ENCODE measurements around the gene MGMT. TPM values are rescaled to one million over a fixed set of nuclear protein-coding genes. Genes with fewer than 3 reads are reported as not detected.

The MGMT gene
- total and polyA plus RNA-seq, 4 experiments from 2014 or later = 18.5 to 31.3 (median 24.4) TPM

DNA sequence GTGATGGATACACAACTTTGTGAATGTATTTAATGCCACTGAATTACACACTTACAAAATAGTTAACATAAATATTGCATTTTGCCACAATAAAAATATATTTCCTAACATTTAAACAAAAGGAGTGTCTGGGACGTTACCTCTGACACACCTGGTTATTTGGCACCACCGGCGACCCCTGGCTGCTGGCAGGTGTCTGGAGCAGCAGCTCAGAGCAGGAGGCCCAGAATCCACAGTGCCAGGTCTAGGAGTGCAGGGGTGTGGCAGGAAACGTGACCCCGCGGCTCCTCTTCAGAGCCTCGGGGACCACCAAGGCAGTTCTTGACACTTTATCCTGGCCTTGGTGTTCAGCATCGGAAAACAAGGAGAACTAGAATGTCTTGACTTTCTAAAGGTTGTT, 46.3 kb downstream of the MGMT start:
- Histone ChIP-seq H3K27ac (ENCODE audit: low read depth, low read length) (no peak overlapping the region), H3K9me3 (ENCODE audit: control insufficient read depth in 1 of 2, low read length in 2 of 2) (no peaks in the 10 kb centered on the region), H3K4me1 (ENCODE audit: insufficient read depth, low read length) (no peaks in the 10 kb centered on the region), H3K36me3 (ENCODE audit: insufficient read depth, low read length) (no peaks in the 10 kb centered on the region), H3K27me3 (ENCODE audit: insufficient read depth, low read length) (no peaks in the 10 kb centered on the region), H3K4me3 (ENCODE audit: low read length in 2 of 2) (no peak overlapping the region)
- H3K27me3 Mint-ChIP-seq = no peaks in the 10 kb centered on the region
- POLR2A ChIA-PET (ENCODE audit: partially characterized antibody) = no interaction called here
- no peak for DNase-seq
- no peak overlapping the region for H3K27ac Mint-ChIP-seq
- intact Hi-C loops (cut with micrococcal nuclease) = no loop called here
- CTCF ChIA-PET (ENCODE audit: partially characterized antibody) = no interaction called here
- H3K4me3 Mint-ChIP-seq = no peak overlapping the region
- peaks cover 0 to 21% (median 8%) of the 10 kb centered on the region in 8 donors for H3K9me3 Mint-ChIP-seq
- peaks cover 0 to 29% of the 10 kb centered on the region in 2 donors for H3K36me3 Mint-ChIP-seq
- H3K4me1 Mint-ChIP-seq = peaks cover 14 to 40% (median 25%) of the 10 kb centered on the region in 4 donors

DNA sequence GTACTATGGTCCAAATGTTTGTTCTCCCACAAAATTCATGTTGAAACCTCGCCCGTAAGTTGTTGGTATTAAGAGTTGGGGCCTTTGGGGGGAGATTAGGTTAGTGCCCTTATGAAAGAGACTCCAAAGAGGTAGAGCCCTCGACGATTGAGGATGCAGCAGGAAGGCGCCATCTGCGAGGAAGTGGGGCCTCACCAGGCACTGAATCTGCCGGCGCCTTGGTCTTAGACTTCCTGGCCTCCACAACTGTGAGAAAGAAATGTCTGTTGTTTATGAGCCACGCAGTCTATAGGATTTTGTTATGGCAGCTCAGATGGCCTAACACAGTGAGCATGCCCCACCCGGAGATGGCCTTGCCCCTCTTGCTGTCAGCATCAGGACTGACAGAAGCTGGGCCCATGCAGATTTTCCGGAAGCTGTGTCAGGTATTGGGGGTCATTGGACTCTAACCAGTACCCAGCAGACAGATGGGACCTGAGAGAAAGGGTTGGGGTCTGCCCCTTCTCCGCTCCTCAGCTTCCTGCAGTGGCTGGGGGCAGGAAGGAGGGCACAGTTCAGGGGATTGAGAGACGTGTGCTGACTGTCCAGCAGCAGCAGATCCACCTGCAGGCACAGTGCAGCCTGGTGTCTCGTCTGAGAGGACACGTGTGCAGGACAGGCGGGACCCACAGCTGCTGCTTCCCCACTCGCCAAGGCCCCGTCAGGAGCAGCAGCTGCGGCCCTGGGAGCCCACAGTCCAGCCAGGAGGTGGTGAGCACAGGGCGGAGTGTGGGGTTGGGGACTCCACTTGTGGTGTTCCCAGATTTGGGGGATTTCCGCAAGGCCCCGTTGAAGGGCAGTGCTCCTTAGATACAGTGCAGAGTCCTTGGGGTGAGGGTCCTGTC, 47.8 kb downstream of the MGMT start:
- Mint-ChIP-seq H3K27ac (no peak overlapping the region), H3K27me3 (no peaks in the 10 kb centered on the region), H3K4me3 (no peak overlapping the region), H3K9me3 (peaks cover 0 to 18% (median 5%) of the 10 kb centered on the region in 8 donors), H3K36me3 (peaks cover 3 to 27% of the 10 kb centered on the region in 2 donors), H3K4me1 (peaks cover 14 to 34% (median 25%) of the 10 kb centered on the region in 4 donors)
- DNase-seq = no peak
- intact Hi-C loops (cut with micrococcal nuclease) = no loop called here
- ChIA-PET POLR2A (ENCODE audit: partially characterized antibody) (no interaction called here), CTCF (ENCODE audit: partially characterized antibody) (no interaction called here)
- Histone ChIP-seq H3K4me1 (ENCODE audit: insufficient read depth, low read length) (no peaks in the 10 kb centered on the region), H3K9me3 (ENCODE audit: control insufficient read depth in 1 of 2, low read length in 2 of 2) (no peaks in the 10 kb centered on the region), H3K27ac (ENCODE audit: low read depth, low read length) (no peak overlapping the region), H3K36me3 (ENCODE audit: insufficient read depth, low read length) (no peaks in the 10 kb centered on the region), H3K27me3 (ENCODE audit: insufficient read depth, low read length) (no peaks in the 10 kb centered on the region), H3K4me3 (ENCODE audit: low read length in 2 of 2) (no peak overlapping the region)

DNA sequence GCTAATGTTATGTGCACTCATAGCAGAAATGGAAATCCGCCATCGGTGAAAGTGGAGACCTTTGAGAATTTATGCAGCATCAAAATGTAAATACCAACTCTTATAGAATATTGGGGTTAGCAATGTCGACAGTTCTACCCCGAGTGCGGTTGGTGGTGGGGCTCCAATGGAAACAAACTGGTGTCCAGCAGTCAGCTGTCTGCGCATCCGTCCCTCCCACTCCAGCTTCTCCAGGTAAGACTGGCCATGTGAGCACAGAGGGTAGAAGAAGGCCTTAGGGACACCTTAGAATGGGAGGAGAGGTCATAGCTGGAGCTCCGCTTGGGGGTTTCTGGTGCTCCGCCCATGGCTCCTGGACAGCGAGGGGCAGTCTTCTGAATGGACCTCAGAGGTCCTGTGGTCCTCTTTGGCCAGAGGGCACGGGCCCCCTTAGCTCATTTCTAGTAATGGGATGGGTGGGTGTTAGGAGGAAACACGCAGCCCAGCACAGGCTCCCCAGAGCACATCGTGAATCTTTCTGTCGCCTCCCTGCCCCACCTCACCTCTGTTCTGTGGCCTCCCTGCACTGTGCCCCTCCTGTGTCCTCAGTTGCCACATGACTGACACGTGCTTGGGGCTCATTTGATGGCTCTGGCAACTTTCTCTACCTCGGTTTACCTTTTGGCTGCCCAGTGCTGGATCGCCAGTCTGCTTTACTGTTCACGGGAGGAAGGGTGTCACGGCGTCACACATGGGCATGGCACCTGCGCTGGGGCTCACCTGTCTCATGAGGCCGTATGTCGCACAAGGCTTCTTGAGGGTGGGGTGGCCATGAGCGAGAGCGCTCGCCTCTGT, 50.0 kb downstream of the MGMT start:
- Mint-ChIP-seq H3K36me3 (peaks cover 3 to 12% of the 10 kb centered on the region in 2 donors), H3K4me3 (no peak overlapping the region), H3K27ac (no peak overlapping the region), H3K27me3 (no peaks in the 10 kb centered on the region), H3K4me1 (peaks cover 12 to 35% (median 21%) of the 10 kb centered on the region in 4 donors), H3K9me3 (peaks cover 0 to 13% (median 0%) of the 10 kb centered on the region in 8 donors)
- Histone ChIP-seq H3K27me3 (ENCODE audit: insufficient read depth, low read length) (no peaks in the 10 kb centered on the region), H3K4me1 (ENCODE audit: insufficient read depth, low read length) (no peaks in the 10 kb centered on the region), H3K9me3 (ENCODE audit: control insufficient read depth in 1 of 2, low read length in 2 of 2) (no peaks in the 10 kb centered on the region), H3K4me3 (ENCODE audit: low read length in 2 of 2) (no peak overlapping the region), H3K27ac (ENCODE audit: low read depth, low read length) (no peak overlapping the region), H3K36me3 (ENCODE audit: insufficient read depth, low read length) (no peaks in the 10 kb centered on the region)
- ChIA-PET CTCF (ENCODE audit: partially characterized antibody) (no interaction called here), POLR2A (ENCODE audit: partially characterized antibody) (no interaction called here)
- intact Hi-C loops (cut with micrococcal nuclease) = no loop called here
- no peak for DNase-seq

DNA sequence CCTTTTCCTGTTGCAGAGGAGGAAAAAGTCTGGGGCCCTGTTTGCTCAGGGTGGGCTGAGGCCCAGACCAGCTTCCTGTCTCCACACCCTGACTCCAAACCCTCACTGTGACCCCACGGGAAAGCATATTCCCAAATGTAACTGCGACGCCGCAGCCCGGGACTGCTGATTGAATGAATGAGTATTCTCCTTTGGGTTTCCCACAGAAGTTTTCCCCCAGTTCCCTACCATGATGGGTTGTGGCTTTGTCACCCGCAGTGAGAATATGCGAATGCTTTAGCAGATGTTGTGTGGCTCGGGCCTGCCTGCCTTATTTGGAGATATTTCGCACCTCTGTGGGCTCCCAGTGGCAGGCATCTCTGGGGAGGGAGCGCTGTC, 50.6 kb downstream of the MGMT start:
- Mint-ChIP-seq H3K27ac (peak overlapping the region in 1 of 7 donors; percentile 60), H3K36me3 (peaks cover 4 to 7% of the 10 kb centered on the region in 2 donors), H3K4me3 (no peak overlapping the region), H3K27me3 (no peaks in the 10 kb centered on the region), H3K4me1 (peaks cover 9 to 30% (median 17%) of the 10 kb centered on the region in 4 donors), H3K9me3 (peaks cover 0 to 12% (median 0%) of the 10 kb centered on the region in 8 donors)
- ChIA-PET CTCF (ENCODE audit: partially characterized antibody) (no interaction called here), POLR2A (ENCODE audit: partially characterized antibody) (no interaction called here)
- Histone ChIP-seq H3K36me3 (ENCODE audit: insufficient read depth, low read length) (no peaks in the 10 kb centered on the region), H3K27ac (ENCODE audit: low read depth, low read length) (no peak overlapping the region), H3K27me3 (ENCODE audit: insufficient read depth, low read length) (no peaks in the 10 kb centered on the region), H3K4me3 (ENCODE audit: low read length in 2 of 2) (no peak overlapping the region), H3K9me3 (ENCODE audit: control insufficient read depth in 1 of 2, low read length in 2 of 2) (no peaks in the 10 kb centered on the region), H3K4me1 (ENCODE audit: insufficient read depth, low read length) (no peaks in the 10 kb centered on the region)
- intact Hi-C loops (cut with micrococcal nuclease) = no loop called here
- peak in 1 of 5 donors; percentile 10 for DNase-seq

DNA sequence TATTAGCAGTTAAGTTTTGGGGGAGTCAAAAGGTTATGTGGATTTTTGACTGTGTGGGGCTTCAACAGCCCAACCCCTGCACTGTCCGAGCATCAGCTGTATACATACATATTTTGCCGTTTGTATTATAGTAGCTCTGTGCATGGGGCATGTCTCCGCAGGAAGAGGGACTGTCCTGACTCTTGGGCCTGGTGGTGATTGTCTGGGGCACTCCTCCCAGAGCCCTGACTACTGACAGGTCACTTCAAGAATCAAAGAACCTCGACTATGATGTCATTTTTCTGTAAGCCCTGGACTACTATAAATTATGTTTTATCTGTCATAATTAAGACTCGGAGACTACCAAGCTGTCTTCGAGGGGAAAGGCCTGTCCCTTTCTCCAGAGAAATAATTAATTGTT, 51.8 kb downstream of the MGMT start:
- Histone ChIP-seq H3K4me1 (ENCODE audit: insufficient read depth, low read length) (no peaks in the 10 kb centered on the region), H3K4me3 (ENCODE audit: low read length in 2 of 2) (no peak overlapping the region), H3K27me3 (ENCODE audit: insufficient read depth, low read length) (no peaks in the 10 kb centered on the region), H3K9me3 (ENCODE audit: control insufficient read depth in 1 of 2, low read length in 2 of 2) (no peaks in the 10 kb centered on the region), H3K27ac (ENCODE audit: low read depth, low read length) (no peak overlapping the region), H3K36me3 (ENCODE audit: insufficient read depth, low read length) (no peaks in the 10 kb centered on the region)
- Mint-ChIP-seq H3K27ac (peak overlapping the region in 1 of 7 donors; percentile 27), H3K36me3 (peaks cover 3 to 5% of the 10 kb centered on the region in 2 donors), H3K9me3 (peaks cover 0 to 9% (median 0%) of the 10 kb centered on the region in 8 donors), H3K4me3 (no peak overlapping the region), H3K27me3 (no peaks in the 10 kb centered on the region), H3K4me1 (peaks cover 6 to 25% (median 12%) of the 10 kb centered on the region in 4 donors)
- DNase-seq = no peak
- CTCF ChIA-PET (ENCODE audit: partially characterized antibody) = no interaction called here
- POLR2A ChIA-PET (ENCODE audit: partially characterized antibody) = no interaction called here
- intact Hi-C loops (cut with micrococcal nuclease) = no loop called here

DNA sequence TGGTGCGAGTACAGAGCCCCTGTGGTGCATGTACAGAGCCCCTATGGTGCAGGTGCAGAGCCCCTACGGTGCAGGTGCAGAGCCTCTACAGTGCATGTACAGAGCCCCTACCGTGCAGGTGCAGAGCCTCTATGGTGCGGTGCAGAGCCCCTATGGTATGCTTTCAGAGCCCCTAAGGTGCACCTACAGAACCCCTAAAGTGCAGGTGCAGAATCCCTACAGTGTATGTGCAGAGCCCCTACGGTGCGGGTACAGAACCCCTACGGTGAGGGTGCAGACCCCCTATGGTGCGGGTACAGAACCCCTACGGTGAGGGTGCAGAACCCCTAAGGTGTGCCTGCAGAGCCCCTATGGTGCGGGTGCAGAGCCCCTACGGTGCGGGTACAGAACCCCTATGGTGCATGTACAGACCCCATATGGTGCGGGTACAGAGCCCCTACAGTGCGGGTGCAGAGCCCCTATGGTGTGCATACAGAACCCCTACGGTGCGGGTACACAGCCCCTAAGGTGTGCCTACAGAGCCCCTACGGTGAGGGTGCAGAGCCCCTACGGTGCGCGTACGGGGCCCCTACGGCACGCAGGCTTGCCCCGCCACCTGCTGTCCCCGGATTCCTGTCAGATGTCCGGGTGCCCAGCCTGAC, 53.5 kb downstream of the MGMT start:
- H3K4me1 ChIP-seq (ENCODE audit: insufficient read depth, low read length) = no peaks in the 10 kb centered on the region
- no peak overlapping the region for H3K27ac ChIP-seq (ENCODE audit: low read depth, low read length)
- H3K4me3 Mint-ChIP-seq = no peak overlapping the region
- H3K27me3 ChIP-seq (ENCODE audit: insufficient read depth, low read length) = no peaks in the 10 kb centered on the region
- no peak overlapping the region for H3K4me3 ChIP-seq (ENCODE audit: low read length in 2 of 2)
- DNase-seq = no peak
- H3K4me1 Mint-ChIP-seq = peaks cover 2 to 18% (median 5%) of the 10 kb centered on the region in 4 donors
- ChIA-PET CTCF (ENCODE audit: partially characterized antibody) (no interaction called here), POLR2A (ENCODE audit: partially characterized antibody) (no interaction called here)
- H3K9me3 Mint-ChIP-seq = peaks cover 0 to 12% (median 1%) of the 10 kb centered on the region in 8 donors
- H3K9me3 ChIP-seq (ENCODE audit: control insufficient read depth in 1 of 2, low read length in 2 of 2) = no peaks in the 10 kb centered on the region
- H3K27me3 Mint-ChIP-seq = no peaks in the 10 kb centered on the region
- H3K36me3 Mint-ChIP-seq = peaks cover 5 to 7% of the 10 kb centered on the region in 2 donors
- intact Hi-C loops (cut with micrococcal nuclease) = no loop called here
- H3K27ac Mint-ChIP-seq = no peak overlapping the region
- no peaks in the 10 kb centered on the region for H3K36me3 ChIP-seq (ENCODE audit: insufficient read depth, low read length)

Data from CD4-positive, alpha-beta memory T cell (primary cell).